Smooth muscle cell of bladder (primary cell): ENCODE data around the gene NSMCE4A. TPM values are rescaled to one million over a fixed set of nuclear protein-coding genes. Genes with fewer than 3 reads are reported as not detected.

Experiments used
- total RNA-seq: library from RNA; depleted of rRNA; stranded (reverse); fragments of >200 nt; gene quantifications from 2 replicates; pipeline ENCODE4 v1.2.3, GENCODE V29; 2014

NSMCE4A gene, protein sequence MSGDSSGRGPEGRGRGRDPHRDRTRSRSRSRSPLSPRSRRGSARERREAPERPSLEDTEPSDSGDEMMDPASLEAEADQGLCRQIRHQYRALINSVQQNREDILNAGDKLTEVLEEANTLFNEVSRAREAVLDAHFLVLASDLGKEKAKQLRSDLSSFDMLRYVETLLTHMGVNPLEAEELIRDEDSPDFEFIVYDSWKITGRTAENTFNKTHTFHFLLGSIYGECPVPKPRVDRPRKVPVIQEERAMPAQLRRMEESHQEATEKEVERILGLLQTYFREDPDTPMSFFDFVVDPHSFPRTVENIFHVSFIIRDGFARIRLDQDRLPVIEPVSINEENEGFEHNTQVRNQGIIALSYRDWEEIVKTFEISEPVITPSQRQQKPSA
- 13.6 and 16.5 TPM in 2 replicates for total RNA-seq

DNA sequence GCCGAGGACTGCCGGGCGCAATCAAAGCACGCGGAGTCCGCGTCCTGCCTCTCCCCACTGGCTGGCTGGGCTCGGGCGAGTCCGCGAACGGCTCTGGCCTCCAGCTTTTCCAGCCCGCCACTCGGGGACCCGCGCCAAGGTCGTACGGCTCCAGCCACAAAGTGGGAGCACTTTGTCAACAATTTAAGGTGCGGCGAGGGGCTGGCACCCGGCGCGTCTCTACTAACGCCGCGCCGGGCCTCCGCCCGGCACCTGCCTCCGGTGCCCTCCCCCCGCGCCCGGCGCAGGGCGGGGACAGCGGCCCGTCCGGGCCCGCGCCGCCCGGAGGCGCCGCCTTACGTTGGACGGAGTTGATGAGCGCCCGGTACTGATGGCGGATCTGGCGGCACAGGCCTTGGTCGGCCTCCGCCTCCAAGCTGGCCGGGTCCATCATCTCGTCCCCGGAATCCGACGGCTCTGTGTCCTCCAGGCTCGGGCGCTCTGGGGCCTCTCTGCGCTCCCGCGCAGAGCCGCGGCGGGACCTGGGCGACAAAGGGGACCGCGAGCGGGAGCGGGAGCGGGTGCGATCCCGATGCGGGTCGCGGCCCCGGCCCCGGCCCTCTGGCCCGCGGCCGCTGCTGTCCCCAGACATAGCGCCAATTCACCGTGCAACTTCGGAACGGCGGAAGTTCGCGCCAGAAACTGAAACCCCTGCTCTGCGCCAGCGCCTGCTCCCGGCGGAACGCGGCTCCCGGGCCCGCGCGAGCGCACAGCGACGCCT lies at the start of gene NSMCE4A:
NSMCE4A (minus strand) TSS at position 683 of the 760 bp plus-strand sequence; CDS start at position 631, 52 bp downstream.

DNA sequence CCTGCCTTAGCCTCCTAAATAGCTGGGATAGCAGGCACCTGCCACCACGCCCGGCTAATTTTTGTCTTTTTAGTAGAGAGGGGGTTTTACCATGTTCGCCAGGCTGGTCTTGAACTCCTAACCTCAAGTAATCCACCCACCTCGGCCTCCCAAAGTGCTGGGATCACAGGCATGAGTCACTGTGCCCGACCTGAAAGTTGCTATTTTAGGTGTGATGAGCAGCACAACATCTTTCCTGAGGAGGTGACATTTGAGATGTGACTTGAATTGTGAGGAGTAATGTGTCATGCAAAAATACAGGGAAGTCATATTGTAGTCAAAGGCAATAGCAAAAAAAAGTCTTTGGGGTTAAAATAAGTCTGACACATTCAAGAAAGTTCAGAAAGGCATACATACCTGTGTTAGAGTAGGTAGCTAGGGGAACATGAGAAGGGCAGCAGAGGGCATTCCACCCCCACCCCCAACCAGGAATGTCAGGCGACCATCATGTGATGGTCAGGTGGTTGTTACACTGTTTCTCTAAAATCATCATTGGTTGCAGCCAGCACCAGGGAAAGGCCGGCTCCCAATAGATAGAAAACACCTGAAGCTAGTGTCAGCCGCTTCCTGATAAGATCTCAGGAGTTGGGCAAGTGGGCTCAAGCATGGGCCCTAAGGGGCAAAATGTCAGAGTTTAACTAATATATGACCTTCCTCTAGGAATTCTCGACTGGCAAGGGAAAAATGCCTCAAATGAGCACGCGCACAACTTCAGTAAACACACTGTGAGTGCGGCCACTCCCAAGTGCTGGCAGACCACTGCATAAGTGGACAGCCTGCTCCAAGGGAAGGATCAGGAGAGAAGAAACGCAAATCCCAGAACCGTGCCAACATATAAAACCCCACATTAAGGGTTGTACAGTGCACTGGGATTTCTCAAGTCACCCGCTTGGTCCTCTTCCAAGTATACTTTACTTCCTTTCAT lies 13.6 kb upstream of the NSMCE4A start, which contains the start of gene TACC2:
TACC2 (plus strand) TSS at position 803 of the 964 bp plus-strand sequence. CDS start 32,819 bp downstream, outside the sequence.

DNA sequence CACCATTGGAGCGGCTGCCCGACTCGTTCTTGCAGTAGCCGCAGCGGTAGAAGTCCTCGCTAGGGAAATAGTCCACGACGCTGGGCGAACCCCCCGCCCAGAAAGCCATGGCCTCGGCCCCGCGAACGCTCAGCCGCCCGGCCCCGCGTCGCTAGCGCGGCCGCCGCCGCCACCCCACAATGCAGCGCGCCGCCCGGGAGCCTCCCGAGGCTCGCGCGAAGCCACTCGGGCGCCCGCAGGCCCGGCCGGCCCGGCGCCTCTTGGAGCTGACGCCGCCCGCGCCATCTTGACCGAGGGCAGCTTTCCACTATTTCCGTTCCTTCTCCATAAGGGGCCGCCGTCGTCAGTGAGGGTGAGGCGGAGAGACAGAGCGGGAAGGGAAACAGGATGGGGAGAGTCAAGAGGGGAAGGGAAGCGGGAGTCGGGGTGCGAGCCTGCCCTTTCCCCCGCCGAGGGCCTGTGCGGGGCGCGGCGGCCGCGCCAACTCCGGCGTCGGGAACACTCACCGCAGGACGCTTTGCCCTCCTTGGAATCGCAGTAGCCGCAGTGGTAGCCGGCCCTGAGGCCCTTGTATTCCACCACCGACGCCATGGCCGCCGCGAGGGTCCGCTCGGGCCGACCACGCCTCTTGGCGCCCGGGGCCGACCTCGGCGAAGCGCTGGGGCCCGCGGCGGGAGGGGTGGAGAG lies 47.0 kb downstream of the NSMCE4A start, which contains the start of gene ATE1:
ATE1 (minus strand) TSS at position 191 of the 687 bp plus-strand sequence; CDS start at position 109, 82 bp downstream.

Other genes starting within 250 kb of the NSMCE4A start
- gene ATE1, start 47.2 kb downstream of the NSMCE4A start, total RNA-seq: 17.8 and 20.8 TPM in 2 replicates
- 2.3 and 2.7 TPM in 2 replicates for gene TACC2, start 13.9 kb upstream of the NSMCE4A start, total RNA-seq